ENCODE measurements around the gene ZSCAN2. TPM values are rescaled to one million over a fixed set of nuclear protein-coding genes. Genes with fewer than 3 reads are reported as not detected.

ZSCAN2 gene
- total RNA-seq, 6 experiments from 2014 or later: 4.5 to 5.9 (median 5.5) TPM

DNA sequence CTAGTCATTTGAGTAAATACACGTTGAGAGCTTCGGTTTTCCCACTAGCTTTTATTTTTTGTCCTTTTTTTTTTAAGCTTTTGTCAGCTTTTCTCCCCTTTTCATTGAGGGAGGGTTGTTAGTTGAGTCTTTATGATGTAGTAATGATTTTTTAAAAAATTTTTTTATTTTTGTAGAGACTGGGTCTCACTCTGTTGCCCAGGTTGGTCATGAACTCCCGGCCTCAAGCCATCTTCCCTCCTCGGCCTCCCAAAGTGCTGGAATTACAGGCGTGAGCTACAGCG, 688 bp downstream of the ZSCAN2 start:
- H3K27me3 Mint-ChIP-seq (ENCODE audit: insufficient read depth): no peaks in the 10 kb centered on the region; the same call in 1 of the 2 replicates
- no peaks in the 10 kb centered on the region; the same call in 1 of the 2 replicates for H3K36me3 Mint-ChIP-seq (ENCODE audit: low read depth)
- no peaks in the 10 kb centered on the region for H3K9me3 Mint-ChIP-seq
- H3K4me1 Mint-ChIP-seq (ENCODE audit: low read depth): 0 out of 2 replicates have a peak, but pooled peaks cover 5% of the 10 kb centered on the region
- TF ChIP-seq, protein P1, sequence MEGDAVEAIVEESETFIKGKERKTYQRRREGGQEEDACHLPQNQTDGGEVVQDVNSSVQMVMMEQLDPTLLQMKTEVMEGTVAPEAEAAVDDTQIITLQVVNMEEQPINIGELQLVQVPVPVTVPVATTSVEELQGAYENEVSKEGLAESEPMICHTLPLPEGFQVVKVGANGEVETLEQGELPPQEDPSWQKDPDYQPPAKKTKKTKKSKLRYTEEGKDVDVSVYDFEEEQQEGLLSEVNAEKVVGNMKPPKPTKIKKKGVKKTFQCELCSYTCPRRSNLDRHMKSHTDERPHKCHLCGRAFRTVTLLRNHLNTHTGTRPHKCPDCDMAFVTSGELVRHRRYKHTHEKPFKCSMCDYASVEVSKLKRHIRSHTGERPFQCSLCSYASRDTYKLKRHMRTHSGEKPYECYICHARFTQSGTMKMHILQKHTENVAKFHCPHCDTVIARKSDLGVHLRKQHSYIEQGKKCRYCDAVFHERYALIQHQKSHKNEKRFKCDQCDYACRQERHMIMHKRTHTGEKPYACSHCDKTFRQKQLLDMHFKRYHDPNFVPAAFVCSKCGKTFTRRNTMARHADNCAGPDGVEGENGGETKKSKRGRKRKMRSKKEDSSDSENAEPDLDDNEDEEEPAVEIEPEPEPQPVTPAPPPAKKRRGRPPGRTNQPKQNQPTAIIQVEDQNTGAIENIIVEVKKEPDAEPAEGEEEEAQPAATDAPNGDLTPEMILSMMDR (IDR thresholded peaks at IDR 0.05): no peak
- no peak for DNase-seq
- peak overlapping the region; percentile 74 for H3K27ac Mint-ChIP-seq
- peak overlapping the region; percentile 94 for H3K4me3 Mint-ChIP-seq

DNA sequence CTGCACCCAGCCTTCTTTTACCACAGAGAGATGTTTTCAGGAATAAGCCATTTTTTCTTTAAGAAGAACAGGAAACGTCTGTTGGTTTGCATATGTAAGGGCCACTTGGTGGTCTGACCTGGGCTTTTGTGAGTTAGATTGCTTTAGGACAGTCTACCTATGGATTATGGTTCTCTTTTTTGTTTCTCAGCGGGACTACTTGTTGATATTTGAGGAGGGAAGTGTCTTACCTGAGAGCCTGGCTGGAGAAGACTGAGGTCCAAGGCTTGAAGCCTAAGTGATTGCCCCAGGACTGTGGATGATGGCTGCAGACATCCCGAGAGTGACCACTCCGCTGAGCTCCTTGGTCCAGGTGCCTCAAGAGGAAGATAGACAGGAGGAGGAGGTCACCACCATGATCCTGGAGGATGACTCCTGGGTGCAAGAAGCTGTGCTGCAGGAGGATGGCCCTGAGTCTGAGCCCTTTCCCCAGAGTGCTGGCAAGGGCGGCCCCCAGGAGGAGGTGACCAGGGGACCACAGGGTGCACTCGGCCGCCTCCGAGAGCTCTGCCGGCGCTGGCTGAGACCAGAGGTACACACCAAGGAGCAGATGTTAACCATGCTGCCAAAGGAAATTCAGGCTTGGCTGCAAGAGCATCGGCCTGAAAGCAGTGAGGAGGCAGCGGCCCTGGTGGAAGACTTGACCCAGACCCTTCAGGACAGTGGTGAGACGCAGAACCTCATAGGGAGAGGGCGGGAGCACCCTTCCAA, 3.0 kb downstream of the ZSCAN2 start:
- Mint-ChIP-seq H3K4me1 (ENCODE audit: low read depth) (0 out of 2 replicates have a peak, but pooled peaks cover 5% of the 10 kb centered on the region), H3K27me3 (ENCODE audit: insufficient read depth) (no peaks in the 10 kb centered on the region; the same call in 1 of the 2 replicates), H3K9me3 (no peaks in the 10 kb centered on the region), H3K36me3 (ENCODE audit: low read depth) (no peaks in the 10 kb centered on the region; the same call in 1 of the 2 replicates), H3K27ac (no peak overlapping the region), H3K4me3 (no peak overlapping the region)
- TF ChIP-seq, protein P1 (IDR thresholded peaks at IDR 0.05): no peak
- no peak for DNase-seq

DNA sequence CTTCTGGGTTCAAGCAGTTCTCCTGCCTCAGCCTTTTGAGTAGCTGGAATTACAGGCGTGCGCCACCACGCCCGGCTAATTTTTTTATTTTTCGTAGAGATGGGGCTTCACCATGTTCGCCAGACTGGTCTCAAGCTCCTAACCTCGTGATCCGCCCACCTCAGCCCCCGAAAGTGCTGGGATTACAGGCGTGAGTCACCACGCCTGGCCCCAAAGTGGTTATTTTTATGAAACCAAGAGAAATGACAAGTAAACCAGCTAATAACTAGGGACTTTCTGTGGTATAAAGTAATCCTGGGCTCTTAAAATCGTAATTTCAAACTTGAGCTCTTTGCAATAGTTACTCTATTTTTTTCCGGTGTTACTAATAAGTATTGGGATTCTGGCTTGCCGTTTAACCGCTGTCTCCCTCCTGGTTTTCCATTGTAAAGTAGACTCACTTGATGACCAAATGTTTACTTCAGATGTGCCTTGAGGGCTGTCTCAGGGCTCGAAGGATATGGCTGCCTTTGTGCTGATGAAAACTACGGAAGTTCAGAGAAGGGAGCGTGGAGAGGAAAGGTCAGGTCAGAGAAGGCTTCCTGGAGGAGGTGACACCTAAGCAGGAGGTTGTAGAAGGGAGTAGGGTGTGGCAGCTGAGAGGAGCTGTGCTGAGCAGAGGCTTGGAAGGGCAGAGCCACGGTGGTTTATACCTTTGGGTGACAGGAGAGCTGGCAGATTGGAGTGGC, 4.2 kb downstream of the ZSCAN2 start:
- TF ChIP-seq, protein P1 (IDR thresholded peaks at IDR 0.05): no peak
- H3K4me3 Mint-ChIP-seq: no peak overlapping the region
- H3K27ac Mint-ChIP-seq: no peak overlapping the region
- H3K9me3 Mint-ChIP-seq: no peaks in the 10 kb centered on the region
- H3K36me3 Mint-ChIP-seq (ENCODE audit: low read depth): no peaks in the 10 kb centered on the region; the same call in 1 of the 2 replicates
- 0 out of 2 replicates have a peak, but pooled peaks cover 5% of the 10 kb centered on the region for H3K4me1 Mint-ChIP-seq (ENCODE audit: low read depth)
- no peak for DNase-seq
- H3K27me3 Mint-ChIP-seq (ENCODE audit: insufficient read depth): no peaks in the 10 kb centered on the region; the same call in 1 of the 2 replicates

DNA sequence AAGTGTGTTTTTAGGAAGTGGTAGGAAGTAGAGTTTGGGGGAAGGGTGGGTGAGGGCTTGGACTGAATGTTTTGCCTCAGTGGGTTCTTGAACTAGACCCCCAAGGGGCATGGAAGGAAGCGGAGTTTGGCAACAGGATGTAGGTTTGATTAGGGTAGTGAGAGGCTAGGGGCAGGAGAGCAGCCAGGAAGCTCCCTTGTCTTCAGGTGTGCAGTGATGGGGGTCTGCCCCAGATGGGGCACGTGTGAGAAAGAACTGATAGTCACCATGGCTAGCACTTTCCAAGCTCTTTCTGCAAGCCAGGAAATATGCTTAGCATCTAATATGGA, 4.7 kb downstream of the ZSCAN2 start:
- no peak overlapping the region for H3K4me3 Mint-ChIP-seq
- no peaks in the 10 kb centered on the region for H3K9me3 Mint-ChIP-seq
- TF ChIP-seq, protein P1 (IDR thresholded peaks at IDR 0.05): no peak
- H3K36me3 Mint-ChIP-seq (ENCODE audit: low read depth): no peaks in the 10 kb centered on the region; the same call in 1 of the 2 replicates
- no peak for DNase-seq
- no peaks in the 10 kb centered on the region; the same call in 1 of the 2 replicates for H3K27me3 Mint-ChIP-seq (ENCODE audit: insufficient read depth)
- no peak overlapping the region for H3K27ac Mint-ChIP-seq
- 0 out of 2 replicates have a peak, but pooled peaks cover 5% of the 10 kb centered on the region for H3K4me1 Mint-ChIP-seq (ENCODE audit: low read depth)

DNA sequence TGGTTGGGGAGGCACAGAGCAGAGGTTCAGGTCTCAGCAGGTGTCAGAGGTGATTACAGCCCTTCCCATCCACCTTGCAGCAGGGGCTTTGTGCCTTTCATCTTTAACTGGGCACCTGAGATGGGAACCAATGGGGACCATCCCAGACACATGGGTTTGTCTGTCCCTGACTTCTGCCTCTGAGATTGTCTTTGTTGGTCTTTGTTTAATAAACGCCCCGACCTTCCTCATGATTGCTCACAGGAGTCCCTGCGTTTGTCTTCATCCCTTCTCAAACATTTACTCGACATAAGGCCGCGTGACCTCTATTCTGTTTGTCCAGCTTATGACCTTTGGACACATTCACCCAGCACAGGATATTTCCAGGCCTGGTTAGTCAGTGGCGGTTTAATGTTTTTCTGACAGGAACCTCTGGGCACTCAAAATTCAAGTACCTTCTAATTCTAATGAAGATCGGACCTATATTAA, 5.9 kb downstream of the ZSCAN2 start:
- H3K4me3 Mint-ChIP-seq: no peak overlapping the region
- TF ChIP-seq, protein P1 (IDR thresholded peaks at IDR 0.05): no peak
- no peaks in the 10 kb centered on the region for H3K9me3 Mint-ChIP-seq
- no peak overlapping the region for H3K27ac Mint-ChIP-seq
- DNase-seq: no peak
- H3K36me3 Mint-ChIP-seq (ENCODE audit: low read depth): no peaks in the 10 kb centered on the region; the same call in 1 of the 2 replicates
- H3K27me3 Mint-ChIP-seq (ENCODE audit: insufficient read depth): no peaks in the 10 kb centered on the region; the same call in 1 of the 2 replicates
- H3K4me1 Mint-ChIP-seq (ENCODE audit: low read depth): peaks cover 6% of the 10 kb centered on the region

Data from HFFc6 (cell line).